Neutrophil (primary cell): ENCODE data around the gene SH3BP5.
A peak's percentile ranks its signal among the peaks of the same experiment; 100 is the strongest.

Experiments used
- H3K27ac ChIP-seq: fragments of 200-600 bp; sonication (generic); 2 replicates; pipeline ENCODE4 v1.5.1; 2016; ENCODE audit warnings: mild to moderate bottlenecking, moderate library complexity
- H3K27me3 ChIP-seq: fragments of 200-600 bp; sonication (generic); 2 replicates; pipeline ENCODE4 v1.6.0; 2016; ENCODE audit warnings: mild to moderate bottlenecking
- H3K36me3 ChIP-seq: fragments of 200-600 bp; sonication (generic); 2 replicates; pipeline ENCODE4 v1.5.1; 2017
- H3K4me1 ChIP-seq, 2 experiments: fragments of 200-600 bp in 1 of 2; sonication (generic) in 1 of 2; 1 replicate in 1 of 2; 2 replicates in 1 of 2; pipeline versions ENCODE4 v1.5.1 to v1.6.1; 2013 to 2016; ENCODE audit warnings: low read depth in 1 of 2, low read length in 1 of 2, mild to moderate bottlenecking in 1 of 2, moderate library complexity in 1 of 2; ENCODE audit not compliant: control insufficient read depth in 1 of 2, insufficient read depth in 1 of 2
- H3K4me3 ChIP-seq, 2 experiments: fragments of 200-600 bp in 1 of 2; sonication (generic) in 1 of 2; 1 replicate in 1 of 2; 2 replicates in 1 of 2; pipeline ENCODE4 v1.5.1; 2013 to 2016; ENCODE audit warnings: low read depth in 1 of 2, low read length in 1 of 2, mild to moderate bottlenecking in 1 of 2, moderate library complexity in 1 of 2
- H3K9me3 ChIP-seq: fragments of 200-600 bp; sonication (generic); 2 replicates; pipeline ENCODE4 v1.5.1; 2016
- TF ChIP-seq, protein P1 (sequence below): fragments of 200-600 bp; sonication (generic); IDR thresholded peaks from 2 replicates; pipeline ENCODE4 v1.5.1; 2016; ENCODE audit warnings: antibody characterized with exemption

SH3BP5 gene

DNA sequence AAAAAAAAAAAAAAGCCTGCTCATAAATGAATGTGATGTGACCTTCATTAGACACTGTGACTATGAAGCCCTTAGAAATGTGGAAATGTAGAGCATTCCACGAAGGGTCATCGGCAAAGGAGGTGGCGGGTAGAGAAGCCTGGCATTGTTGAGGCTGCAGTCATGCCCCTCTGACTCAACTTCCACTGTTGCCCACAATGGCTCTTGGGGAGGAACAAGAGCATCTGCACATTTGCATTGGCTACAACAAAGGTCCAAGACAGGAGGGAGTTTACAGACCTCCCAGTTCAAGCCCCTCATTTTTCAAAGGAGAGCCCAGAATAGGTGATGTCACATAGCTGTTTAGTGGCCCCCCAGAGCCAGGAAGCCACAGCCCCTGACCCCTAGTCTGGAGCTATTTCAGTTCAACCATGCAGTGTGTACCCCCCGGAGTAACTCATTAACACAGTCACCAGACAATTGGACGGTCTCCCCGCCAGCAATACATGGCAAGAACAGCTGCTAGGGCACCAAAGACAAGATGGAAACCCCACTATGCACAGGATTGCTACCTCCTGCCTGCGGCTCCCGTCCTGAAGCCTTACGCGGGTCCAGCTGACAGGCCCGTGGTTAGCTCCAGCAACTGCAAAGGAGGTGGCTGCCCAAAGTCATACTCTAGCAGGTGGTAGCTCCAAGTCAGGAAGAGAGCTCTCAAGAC, 56.2 kb downstream of the SH3BP5 start:
- peak overlapping the region; percentile 36 for H3K27ac ChIP-seq
- no peak overlapping the region for H3K4me3 ChIP-seq
- H3K27me3 ChIP-seq = no peaks in the 10 kb centered on the region
- no peaks in the 10 kb centered on the region for H3K36me3 ChIP-seq
- peaks cover 44 to 60% of the 10 kb centered on the region in 2 experiments for H3K4me1 ChIP-seq
- TF ChIP-seq, protein P1, sequence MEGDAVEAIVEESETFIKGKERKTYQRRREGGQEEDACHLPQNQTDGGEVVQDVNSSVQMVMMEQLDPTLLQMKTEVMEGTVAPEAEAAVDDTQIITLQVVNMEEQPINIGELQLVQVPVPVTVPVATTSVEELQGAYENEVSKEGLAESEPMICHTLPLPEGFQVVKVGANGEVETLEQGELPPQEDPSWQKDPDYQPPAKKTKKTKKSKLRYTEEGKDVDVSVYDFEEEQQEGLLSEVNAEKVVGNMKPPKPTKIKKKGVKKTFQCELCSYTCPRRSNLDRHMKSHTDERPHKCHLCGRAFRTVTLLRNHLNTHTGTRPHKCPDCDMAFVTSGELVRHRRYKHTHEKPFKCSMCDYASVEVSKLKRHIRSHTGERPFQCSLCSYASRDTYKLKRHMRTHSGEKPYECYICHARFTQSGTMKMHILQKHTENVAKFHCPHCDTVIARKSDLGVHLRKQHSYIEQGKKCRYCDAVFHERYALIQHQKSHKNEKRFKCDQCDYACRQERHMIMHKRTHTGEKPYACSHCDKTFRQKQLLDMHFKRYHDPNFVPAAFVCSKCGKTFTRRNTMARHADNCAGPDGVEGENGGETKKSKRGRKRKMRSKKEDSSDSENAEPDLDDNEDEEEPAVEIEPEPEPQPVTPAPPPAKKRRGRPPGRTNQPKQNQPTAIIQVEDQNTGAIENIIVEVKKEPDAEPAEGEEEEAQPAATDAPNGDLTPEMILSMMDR = no peak
- no peaks in the 10 kb centered on the region for H3K9me3 ChIP-seq

DNA sequence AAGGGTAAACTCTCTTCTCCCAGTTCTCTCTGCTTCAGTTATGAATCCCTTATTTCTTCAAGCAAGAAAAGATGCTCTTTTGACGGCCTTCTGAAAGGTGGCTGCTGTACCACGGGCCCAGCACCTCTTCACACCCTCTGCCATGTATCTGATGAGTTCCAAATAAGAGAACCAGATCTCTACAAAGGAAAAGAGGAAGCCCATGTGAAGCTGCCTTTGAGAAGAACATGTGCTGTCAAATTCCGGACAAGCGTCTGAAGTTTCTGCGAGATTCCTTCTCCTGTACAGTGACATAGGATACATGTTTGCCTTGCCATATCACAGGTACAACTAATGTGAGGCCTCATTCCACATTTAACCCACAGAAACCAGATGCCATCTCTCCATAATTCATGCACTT, 59.2 kb downstream of the SH3BP5 start:
- Histone ChIP-seq H3K36me3 (peaks cover 11% of the 10 kb centered on the region), H3K4me1 (peaks cover 73 to 83% of the 10 kb centered on the region in 2 experiments), H3K27ac (peak overlapping the region; percentile 94), H3K4me3 (peak overlapping the region; percentile 10 to 43), H3K9me3 (no peaks in the 10 kb centered on the region), H3K27me3 (no peaks in the 10 kb centered on the region)
- TF ChIP-seq, protein P1 = no peak

DNA sequence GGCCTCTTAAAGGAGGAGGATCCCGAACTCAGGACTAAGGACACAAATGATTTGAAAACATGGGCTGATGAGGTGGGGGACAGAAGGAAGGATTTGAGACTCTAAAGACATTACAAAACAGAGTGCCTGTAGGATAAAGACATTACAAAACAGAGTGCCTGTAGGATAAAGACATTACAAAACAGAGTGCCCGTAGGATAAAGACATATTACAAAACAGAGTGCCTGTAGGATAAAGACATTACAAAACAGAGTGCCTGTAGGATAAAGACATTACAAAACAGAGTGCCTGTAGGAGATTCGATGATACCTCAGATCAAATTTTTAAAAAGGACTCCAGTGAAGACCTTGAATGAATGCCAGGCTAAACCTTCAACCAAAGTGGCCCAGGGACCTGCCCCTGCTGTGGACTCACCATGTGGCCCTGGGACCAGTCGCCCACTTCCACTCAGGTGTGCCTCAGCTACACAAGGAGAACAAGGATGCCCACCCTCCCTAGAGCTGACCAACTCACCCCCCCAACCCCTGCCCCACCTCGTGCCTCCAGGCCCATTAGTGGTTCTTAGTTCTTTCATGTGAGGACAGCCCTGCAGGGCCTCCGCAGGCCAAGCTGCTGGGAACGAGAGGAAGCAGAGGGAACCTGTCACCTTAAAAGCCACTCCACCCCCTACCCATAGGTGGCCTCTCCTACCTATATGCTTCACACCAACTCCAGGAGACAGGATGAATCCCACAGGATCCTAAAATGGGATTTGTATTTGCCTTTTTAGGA, 59.8 kb downstream of the SH3BP5 start:
- Histone ChIP-seq H3K4me1 (peaks cover 78 to 89% of the 10 kb centered on the region in 2 experiments), H3K4me3 (peak overlapping the region; percentile 43 to 49), H3K27me3 (no peaks in the 10 kb centered on the region), H3K36me3 (peaks cover 12% of the 10 kb centered on the region), H3K9me3 (no peaks in the 10 kb centered on the region), H3K27ac (peak overlapping the region; percentile 94)
- TF ChIP-seq, protein P1 = no peak

DNA sequence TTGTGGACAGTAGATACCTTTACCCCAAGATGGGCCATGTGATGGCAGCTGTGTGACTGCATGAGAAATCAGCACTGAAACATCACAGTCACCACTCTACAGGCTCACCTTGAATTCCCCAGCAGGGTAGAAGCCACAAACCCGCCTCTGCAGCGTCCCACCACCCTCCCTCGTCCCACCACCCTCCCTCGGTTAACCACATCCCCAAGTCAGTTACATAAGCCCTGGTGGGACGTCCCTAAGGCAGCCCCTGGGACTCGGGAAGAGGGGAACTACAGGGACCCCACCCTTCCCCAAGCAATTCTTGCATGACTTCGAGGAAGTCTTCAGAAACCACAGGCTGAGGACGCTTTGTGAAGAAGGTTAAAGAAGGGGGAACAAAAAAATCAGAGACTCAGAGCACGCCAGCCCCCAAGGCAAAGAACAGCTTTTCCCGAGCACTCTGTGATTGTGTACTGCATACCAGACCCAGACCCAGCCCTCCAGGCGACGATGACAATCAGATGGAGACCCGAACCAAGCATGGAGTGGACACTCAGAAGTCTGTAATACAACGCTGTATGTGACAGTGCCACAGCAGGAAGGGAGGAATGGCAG, 60.5 kb downstream of the SH3BP5 start:
- peak overlapping the region; percentile 43 to 49 for H3K4me3 ChIP-seq
- H3K9me3 ChIP-seq = no peaks in the 10 kb centered on the region
- peak overlapping the region; percentile 94 for H3K27ac ChIP-seq
- TF ChIP-seq, protein P1 = peak; percentile 59
- peaks cover 78 to 91% of the 10 kb centered on the region in 2 experiments for H3K4me1 ChIP-seq
- no peaks in the 10 kb centered on the region for H3K27me3 ChIP-seq
- H3K36me3 ChIP-seq = peaks cover 17% of the 10 kb centered on the region

DNA sequence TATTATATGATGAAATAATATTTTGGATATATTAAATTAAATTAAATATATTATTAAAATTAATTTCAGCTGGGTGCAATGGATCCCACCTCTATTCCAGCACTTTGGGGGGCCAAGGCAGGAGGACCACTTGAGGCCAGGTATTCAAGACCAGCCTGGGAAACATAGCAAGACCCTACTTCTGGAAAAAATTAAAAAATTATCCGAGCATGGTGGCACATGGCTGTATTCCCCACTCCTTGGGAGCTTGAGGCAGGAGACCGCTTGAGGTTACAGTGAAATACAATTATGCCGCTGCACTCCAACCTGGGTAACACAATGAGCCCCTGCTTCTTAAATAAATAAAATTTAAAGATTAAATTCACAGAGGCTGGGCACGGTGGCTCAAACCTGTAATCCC, 61.4 kb downstream of the SH3BP5 start:
- peak overlapping the region; percentile 43 to 49 for H3K4me3 ChIP-seq
- H3K4me1 ChIP-seq = peaks cover 78 to 89% of the 10 kb centered on the region in 2 experiments
- H3K27me3 ChIP-seq = no peaks in the 10 kb centered on the region
- H3K27ac ChIP-seq = peak overlapping the region; percentile 94
- H3K36me3 ChIP-seq = peaks cover 25% of the 10 kb centered on the region
- TF ChIP-seq, protein P1 = no peak
- H3K9me3 ChIP-seq = no peaks in the 10 kb centered on the region
